Stimulated activated CD8-positive, alpha-beta memory T cell treated with anti-CD3 and anti-CD28 coated beads, Interleukin-12 subunit alpha, Interleukin-12 subunit beta, amount 100 ng/mL, for 1 hour (primary cell): ENCODE measurements around the gene TSC2.
"Not testable (repeated sequence)": the region's sequence is repeated elsewhere in the genome, so short reads cannot be mapped to it uniquely, and the experiment has no call there.

Experiments
- DNase-seq: peaks from one replicate; pipeline ENCODE4 v3.0.0-alpha.2; 2020; ENCODE audit warnings: low read depth

The TSC2 gene

GRCh38 chr16:2009791-2010510 is 37.8 kb upstream of the TSC2 start, which contains the start of gene ZNF598:
Gene ZNF598 (minus strand): TSS chr16:2009821.
- DNase-seq = peak; percentile 64

GRCh38 chr16:2011726-2012125 is 36.1 kb upstream of the TSC2 start:
- DNase-seq = not testable (repeated sequence)

- no peak for DNase-seq
Observed at GRCh38 chr16:2013527-2013926, 34.3 kb upstream of the TSC2 start.

GRCh38 chr16:2015117-2015946 is 32.5 kb upstream of the TSC2 start:
- no peak for DNase-seq

- DNase-seq = no peak
Observed at GRCh38 chr16:2015947-2016208, 31.9 kb upstream of the TSC2 start.

DNA sequence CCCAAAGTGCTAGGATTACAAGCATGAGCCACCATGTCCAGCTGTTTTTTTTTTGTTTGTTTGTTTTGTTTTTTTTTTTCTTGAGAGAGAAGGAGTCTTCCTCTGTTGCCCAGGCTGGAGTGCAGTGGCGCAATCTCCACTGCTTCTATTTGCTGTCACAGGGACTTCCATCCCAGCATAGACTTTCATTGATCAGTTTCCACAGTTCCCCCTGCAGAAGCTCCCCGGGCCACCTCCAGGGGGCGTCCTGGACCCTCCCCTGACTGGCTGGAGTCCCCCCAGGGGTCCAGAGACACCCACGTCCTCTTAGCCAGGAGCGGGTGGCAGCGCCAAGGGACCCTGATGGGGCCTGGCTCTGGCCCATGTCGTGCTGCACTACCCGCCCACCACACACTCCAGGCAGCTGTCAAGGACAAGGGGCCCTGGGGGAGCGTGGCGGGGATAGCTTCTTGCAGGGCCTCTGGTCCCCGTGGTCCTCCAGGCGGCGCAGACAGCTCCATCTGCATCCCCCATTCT is 31.3 kb upstream of the TSC2 start:
- no peak for DNase-seq

DNA sequence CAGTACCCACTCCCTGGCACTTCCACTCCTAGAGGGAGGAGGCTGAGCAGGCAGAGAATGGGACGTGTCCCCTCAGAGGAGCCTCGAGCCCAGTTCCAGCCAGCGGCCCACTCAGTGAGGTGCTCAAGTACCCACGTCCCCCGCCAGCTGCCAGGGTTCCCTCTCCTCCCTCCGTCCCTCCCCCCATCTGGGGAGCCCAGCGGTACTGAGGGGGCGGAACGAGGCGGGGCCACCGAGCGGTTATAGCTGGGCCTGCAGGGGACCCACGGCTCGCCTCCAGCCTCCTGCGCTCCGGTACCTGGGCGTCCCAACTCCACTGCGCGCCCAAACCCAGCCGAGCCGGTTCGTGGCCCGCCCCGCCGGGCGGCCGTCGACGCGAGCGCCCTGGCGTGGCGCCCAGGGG is 28.3 kb upstream of the TSC2 start, which contains the start of gene NPW:
NPW (plus strand) TSS at position 268 of the 403 bp plus-strand sequence.
- DNase-seq = no peak

DNA sequence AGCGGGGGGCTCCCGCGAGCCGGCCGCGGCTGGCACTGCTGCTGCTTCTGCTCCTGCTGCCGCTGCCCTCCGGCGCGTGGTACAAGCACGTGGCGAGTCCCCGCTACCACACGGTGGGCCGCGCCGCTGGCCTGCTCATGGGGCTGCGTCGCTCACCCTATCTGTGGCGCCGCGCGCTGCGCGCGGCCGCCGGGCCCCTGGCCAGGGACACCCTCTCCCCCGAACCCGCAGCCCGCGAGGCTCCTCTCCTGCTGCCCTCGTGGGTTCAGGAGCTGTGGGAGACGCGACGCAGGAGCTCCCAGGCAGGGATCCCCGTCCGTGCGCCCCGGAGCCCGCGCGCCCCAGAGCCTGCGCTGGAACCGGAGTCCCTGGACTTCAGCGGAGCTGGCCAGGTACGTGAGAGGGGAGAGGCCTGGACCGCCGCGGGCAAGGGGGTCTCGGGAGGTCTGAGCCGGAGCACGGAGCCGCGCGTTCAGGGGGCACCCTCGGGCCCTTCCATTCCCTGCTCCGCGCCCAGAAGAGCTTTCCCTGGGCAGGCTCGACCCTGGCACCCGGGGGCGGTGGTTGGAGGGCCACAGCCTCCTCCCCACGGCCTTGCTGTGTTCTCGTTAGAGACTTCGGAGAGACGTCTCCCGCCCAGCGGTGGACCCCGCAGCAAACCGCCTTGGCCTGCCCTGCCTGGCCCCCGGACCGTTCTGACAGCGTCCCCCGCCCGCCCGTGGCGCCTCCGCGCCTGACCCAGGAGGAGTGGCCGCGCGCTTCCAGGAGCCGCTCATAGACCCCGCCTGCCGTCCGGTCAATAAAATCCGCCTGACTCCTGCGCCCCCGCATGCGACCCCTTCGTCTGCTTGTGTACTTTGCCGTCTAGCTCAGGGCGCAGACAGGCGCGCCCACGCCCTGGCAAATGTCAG is 27.6 kb upstream of the TSC2 start:
- no peak for DNase-seq

DNA sequence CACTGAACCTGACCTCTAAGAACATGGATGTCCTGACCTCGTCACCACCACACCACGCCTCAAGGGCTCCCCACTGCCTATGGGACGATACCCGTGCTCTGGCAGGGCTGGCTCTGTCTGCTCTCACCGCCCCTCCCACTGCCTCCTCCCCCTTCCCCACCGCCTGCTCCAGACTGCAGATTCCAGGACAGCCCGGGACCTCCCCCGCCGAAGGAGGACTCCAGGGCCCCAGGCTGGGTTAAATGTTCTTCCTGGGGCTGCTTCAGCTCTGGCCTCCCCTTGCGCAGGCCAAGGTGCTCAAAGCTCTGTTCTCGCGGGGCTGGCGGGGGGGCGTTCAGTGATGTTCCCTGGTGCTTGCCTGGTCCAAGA is 25.1 kb upstream of the TSC2 start:
- no peak for DNase-seq

GRCh38 chr16:2023092-2024031 is 24.4 kb upstream of the TSC2 start:
- DNase-seq = peak; percentile 92

GRCh38 chr16:2024032-2024420 is 23.8 kb upstream of the TSC2 start:
- no peak for DNase-seq

- no peak for DNase-seq
Observed at GRCh38 chr16:2025251-2025650, 22.5 kb upstream of the TSC2 start.

DNA sequence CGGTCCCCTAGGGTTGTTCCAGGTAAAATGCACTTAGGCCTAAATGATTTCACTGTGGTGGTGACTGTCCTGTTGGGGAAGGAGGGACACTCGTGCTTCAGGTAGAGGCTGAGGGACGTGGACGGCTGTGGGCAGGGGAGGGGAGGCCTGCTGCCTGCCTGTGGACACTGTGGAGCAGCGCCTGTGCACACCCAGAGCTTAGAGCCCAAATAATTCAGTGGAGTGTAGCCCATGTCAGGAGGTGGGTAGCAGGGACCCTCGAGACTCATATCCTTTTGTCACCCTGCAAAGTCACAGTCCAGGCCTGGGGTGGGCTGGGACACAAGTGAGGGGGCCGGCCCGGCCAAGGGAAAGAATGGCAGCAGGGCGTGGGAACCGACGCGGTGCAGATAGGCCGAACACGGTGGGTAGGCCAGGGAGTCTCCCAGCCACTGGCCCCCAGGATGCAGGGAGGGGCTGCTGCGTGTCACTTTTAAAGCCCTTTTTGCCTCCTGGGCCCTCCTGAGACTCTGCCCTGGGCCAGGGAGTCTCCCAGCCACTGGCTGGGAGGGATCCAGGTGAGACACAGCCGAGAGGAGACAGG is 21.8 kb upstream of the TSC2 start:
- DNase-seq = no peak

DNA sequence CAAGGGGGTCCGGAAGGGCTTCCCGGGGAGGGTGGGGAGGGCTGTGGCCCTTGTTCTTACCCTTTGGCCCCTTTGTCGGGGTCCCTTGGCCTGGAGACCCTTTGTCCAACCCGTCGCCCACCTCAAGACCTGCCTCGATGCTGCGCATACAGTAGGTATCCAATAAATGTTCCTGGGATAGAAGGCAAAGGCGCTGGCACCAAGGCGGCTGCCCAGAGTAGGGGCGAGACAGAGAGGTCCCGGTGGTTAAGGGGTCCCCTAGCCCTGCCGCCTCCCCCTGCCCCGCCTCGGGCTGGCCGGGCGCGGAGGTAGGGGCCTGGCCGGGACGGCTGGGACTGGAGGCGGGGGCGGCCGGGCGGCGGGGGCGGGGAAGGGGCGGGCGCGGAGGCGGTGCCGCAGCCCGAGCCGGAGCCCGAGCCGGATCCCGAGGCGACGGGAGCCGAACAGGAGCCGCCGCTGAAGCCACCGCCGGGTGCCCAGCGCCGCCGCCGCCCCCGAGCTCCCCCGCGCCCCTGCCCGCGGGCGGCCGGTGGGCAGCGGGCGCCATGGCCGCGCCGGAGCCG is 21.2 kb upstream of the TSC2 start, which contains the start of gene NHERF2:
NHERF2 (plus strand) TSS at position 442 of the 563 bp plus-strand sequence; CDS start at position 546, 104 bp downstream.
- no peak for DNase-seq

GRCh38 chr16:2027024-2028010 is 20.5 kb upstream of the TSC2 start:
- no peak for DNase-seq

GRCh38 chr16:2028146-2028545 is 19.6 kb upstream of the TSC2 start:
- no peak for DNase-seq

GRCh38 chr16:2028620-2029220 is 19.1 kb upstream of the TSC2 start:
- no peak for DNase-seq

DNA sequence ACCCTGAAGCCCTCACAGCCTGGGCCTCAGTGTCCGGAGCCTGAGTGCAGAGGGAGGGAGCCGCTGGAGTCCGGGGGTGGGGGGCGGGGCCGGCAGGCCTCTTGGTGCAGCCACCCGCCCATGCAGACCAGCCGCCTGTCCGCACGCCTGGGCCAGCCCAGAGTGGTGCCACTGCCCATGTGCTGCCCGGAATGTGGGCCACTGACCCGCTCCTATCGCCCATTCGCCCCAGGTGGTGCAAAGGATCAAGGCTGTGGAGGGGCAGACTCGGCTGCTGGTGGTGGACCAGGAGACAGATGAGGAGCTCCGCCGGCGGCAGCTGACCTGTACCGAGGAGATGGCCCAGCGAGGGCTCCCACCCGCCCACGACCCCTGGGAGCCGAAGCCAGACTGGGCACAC is 18.4 kb upstream of the TSC2 start:
- DNase-seq = no peak

GRCh38 chr16:2030036-2030435 is 17.7 kb upstream of the TSC2 start:
- no peak for DNase-seq
